ENCODE data around the gene STX1A. TPM values are rescaled to one million over a fixed set of nuclear protein-coding genes. Genes with fewer than 3 reads are reported as not detected.

STX1A gene
- total and polyA plus RNA-seq, 2 of the 13 experiments (the other 11 are each of a cell fraction or from before 2014, with no cell fraction given), result 6.1 to 12.2 TPM

DNA sequence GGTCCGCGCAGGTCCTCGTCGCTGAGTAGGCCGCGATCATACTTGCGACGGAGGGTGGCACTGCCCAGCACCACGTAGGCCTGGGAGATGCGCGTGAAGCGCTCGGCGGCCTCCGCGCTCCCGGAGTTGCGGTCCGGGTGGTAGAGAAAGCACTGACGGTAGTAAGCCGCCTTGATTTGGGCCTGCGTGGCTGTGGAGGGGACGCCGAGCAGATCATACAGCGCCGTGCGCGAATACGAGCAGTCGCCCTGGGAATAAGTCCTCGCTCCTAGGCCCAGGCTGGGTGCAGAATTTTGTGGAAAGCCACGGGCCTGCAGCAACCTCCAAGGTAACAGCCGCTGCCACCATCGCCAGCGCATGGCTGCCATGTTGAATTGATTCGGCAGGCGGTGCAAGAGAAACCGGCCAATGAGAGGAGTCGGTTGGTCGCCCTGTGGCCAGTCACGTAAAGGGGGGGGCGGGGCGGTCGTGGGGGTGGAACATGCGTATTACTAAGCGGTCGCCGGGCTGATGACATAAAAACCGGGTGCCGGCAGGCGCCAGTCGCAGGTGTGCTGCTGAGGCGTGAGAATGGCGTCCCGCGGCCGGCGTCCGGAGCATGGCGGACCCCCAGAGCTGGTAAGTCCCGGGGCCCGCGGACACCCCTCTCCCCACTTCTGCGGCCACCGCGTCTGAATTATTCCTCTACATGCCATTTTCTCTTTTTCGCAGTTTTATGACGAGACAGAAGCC, 36.2 kb downstream of the STX1A start, which contains the start of the genes BUD23 and DNAJC30 (continued):
- TF ChIP-seq TFDP1 (CRISPR knock-in tag; IDR thresholded peaks at IDR 0.05; ENCODE audit: borderline replicate concordance) (no peak), ZNF431 (CRISPR knock-in tag; IDR thresholded peaks at IDR 0.05; ENCODE audit: borderline replicate concordance, low read depth) (no peak), ZKSCAN8 (CRISPR knock-in tag; IDR thresholded peaks at IDR 0.05; ENCODE audit: borderline replicate concordance) (no peak), SRY (CRISPR knock-in tag; IDR thresholded peaks at IDR 0.05) (peak; percentile 76), TOE1 (CRISPR knock-in tag; IDR thresholded peaks at IDR 0.05) (no peak), NCOR1 (IDR thresholded peaks at IDR 0.05; ENCODE audit: borderline replicate concordance, low read length) (no peak), ZFP90 (CRISPR knock-in tag; IDR thresholded peaks at IDR 0.05; ENCODE audit: borderline replicate concordance) (no peak; the same call in 1 of the 2 replicates), RXRB (CRISPR knock-in tag; IDR thresholded peaks at IDR 0.05; ENCODE audit: borderline replicate concordance) (no peak; the same call in 1 of the 2 replicates), KLF9 (CRISPR knock-in tag; IDR thresholded peaks at IDR 0.05; ENCODE audit: low read depth) (no peak), ZBTB46 (CRISPR knock-in tag; IDR thresholded peaks at IDR 0.05; ENCODE audit: borderline replicate concordance) (no peak), CBX2 (IDR thresholded peaks at IDR 0.05; ENCODE audit: low read depth, low read length) (no peak), CBX2 (CRISPR knock-in tag; IDR thresholded peaks at IDR 0.05; ENCODE audit: low read depth) (no peak), ZNF644 (CRISPR knock-in tag; IDR thresholded peaks at IDR 0.05; ENCODE audit: low read depth) (peak; percentile 12; the same call in 1 of the 2 replicates), HDAC2 (CRISPR knock-in tag; IDR thresholded peaks at IDR 0.05) (peak; percentile 54; the same call in 1 of the 2 replicates), ZFP91 (CRISPR knock-in tag; IDR thresholded peaks at IDR 0.05; ENCODE audit: borderline replicate concordance) (peak; percentile 76; the same call in 1 of the 2 replicates), NFYC (CRISPR knock-in tag; IDR thresholded peaks at IDR 0.05) (peak; percentile 83), MTA3 (CRISPR knock-in tag; IDR thresholded peaks at IDR 0.05) (no peak), ZNF543 (CRISPR knock-in tag; IDR thresholded peaks at IDR 0.05) (peak; percentile 41; the same call in 1 of the 2 replicates), AKAP8 (CRISPR knock-in tag; IDR thresholded peaks at IDR 0.05) (peak; percentile 44; the same call in 1 of the 2 replicates), NFATC3 (CRISPR knock-in tag; IDR thresholded peaks at IDR 0.05) (no peak), ZNF562 (CRISPR knock-in tag; IDR thresholded peaks at IDR 0.05; ENCODE audit: borderline replicate concordance) (no peak), ZKSCAN5 (CRISPR knock-in tag; IDR thresholded peaks at IDR 0.05) (no peak), EEA1 (CRISPR knock-in tag; IDR thresholded peaks at IDR 0.05; ENCODE audit: borderline replicate concordance) (no peak)
- TF ChIP-seq, protein P1, sequence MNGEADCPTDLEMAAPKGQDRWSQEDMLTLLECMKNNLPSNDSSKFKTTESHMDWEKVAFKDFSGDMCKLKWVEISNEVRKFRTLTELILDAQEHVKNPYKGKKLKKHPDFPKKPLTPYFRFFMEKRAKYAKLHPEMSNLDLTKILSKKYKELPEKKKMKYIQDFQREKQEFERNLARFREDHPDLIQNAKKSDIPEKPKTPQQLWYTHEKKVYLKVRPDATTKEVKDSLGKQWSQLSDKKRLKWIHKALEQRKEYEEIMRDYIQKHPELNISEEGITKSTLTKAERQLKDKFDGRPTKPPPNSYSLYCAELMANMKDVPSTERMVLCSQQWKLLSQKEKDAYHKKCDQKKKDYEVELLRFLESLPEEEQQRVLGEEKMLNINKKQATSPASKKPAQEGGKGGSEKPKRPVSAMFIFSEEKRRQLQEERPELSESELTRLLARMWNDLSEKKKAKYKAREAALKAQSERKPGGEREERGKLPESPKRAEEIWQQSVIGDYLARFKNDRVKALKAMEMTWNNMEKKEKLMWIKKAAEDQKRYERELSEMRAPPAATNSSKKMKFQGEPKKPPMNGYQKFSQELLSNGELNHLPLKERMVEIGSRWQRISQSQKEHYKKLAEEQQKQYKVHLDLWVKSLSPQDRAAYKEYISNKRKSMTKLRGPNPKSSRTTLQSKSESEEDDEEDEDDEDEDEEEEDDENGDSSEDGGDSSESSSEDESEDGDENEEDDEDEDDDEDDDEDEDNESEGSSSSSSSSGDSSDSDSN (CRISPR knock-in tag; IDR thresholded peaks at IDR 0.05), result peak; percentile 87
